ACC112 (cell line): ENCODE results near the gene HBM.

ENCODE experiments used
- H2AFZ ChIP-seq: fragments of 200-600 bp; sonication (generic); one replicate; pipeline ENCODE4 v1.6.0; 2017; ENCODE audit warnings: antibody characterized with exemption, low read length; ENCODE audit not compliant: unreplicated experiment
- H3K27ac ChIP-seq: fragments of 200-600 bp; sonication (generic); 2 replicates; pipeline ENCODE4 v1.5.1; 2014; ENCODE audit warnings: low read depth, mild to moderate bottlenecking, antibody characterized with exemption, low read length, moderate library complexity
- H3K27me3 ChIP-seq: fragments of 200-600 bp; sonication (generic); 2 replicates; pipeline ENCODE4 v1.6.1; 2014; ENCODE audit warnings: mild to moderate bottlenecking, antibody characterized with exemption, low read length, moderate library complexity, mixed read lengths; ENCODE audit not compliant: insufficient read depth
- H3K36me3 ChIP-seq: fragments of 200-600 bp; sonication (generic); 2 replicates; pipeline ENCODE4 v1.6.1; 2016; ENCODE audit warnings: mild to moderate bottlenecking, antibody characterized with exemption, low read length, moderate library complexity, mixed read lengths; ENCODE audit not compliant: insufficient read depth
- H3K4me1 ChIP-seq: fragments of 200-600 bp; sonication (generic); one replicate; pipeline ENCODE4 v1.6.1; 2016; ENCODE audit warnings: low read length, mixed read lengths; ENCODE audit not compliant: insufficient read depth, unreplicated experiment, control insufficient read depth
- H3K4me3 ChIP-seq: fragments of 200-600 bp; sonication (generic); 2 replicates; pipeline ENCODE4 v1.5.1; 2014; ENCODE audit warnings: mild to moderate bottlenecking, low read depth, low read length
- H3K79me2 ChIP-seq: fragments of 200-600 bp; sonication (generic); one replicate; pipeline ENCODE4 v1.6.0; 2016; ENCODE audit warnings: low read length; ENCODE audit not compliant: control insufficient read depth, unreplicated experiment, insufficient read depth

HBM gene

DNA sequence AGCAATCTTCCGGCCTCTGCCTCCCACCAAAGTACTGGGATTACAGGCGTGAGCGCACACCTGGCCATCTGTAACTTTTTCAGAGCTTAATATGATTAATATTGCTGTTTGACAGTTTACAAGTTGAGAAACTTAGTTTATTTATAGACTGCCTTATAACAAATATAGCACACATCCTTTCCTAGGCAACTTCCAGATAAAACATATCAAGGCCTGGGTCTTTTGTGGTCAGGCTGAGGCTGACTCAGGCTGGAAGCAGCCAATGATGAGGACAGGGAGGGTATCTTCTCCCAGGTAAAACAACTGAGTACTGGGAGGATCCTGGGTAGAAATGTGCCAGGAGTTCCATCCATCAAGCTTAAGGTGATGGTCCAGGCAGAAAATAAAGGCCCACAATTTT, 47.2 kb downstream of the HBM start:
- H2AFZ ChIP-seq: no peak overlapping the region
- H3K4me3 ChIP-seq: no peak overlapping the region
- peaks cover 2% of the 10 kb centered on the region for H3K4me1 ChIP-seq
- no peaks in the 10 kb centered on the region for H3K27me3 ChIP-seq
- no peak overlapping the region for H3K27ac ChIP-seq
- peaks cover 25% of the 10 kb centered on the region for H3K36me3 ChIP-seq
- peaks cover 61% of the 10 kb centered on the region for H3K79me2 ChIP-seq
